Liver (tissue), 9 donors: Measurements from ENCODE around the gene CWC22. TPM values are rescaled to one million over a fixed set of nuclear protein-coding genes. Genes with fewer than 3 reads are reported as not detected.

Source experiments
- DNase-seq: peaks from one replicate; pipeline ENCODE4 v3.0.0-alpha.2; 2017; ENCODE audit warnings: low spot score
- H3K27ac ChIP-seq, 2 donors: one replicate each; pipeline ENCODE4 v1.7.0; 2013; ENCODE audit warnings: inconsistent platforms in 2 of 2, low read length in 2 of 2, control low read depth in 1 of 2, low read depth in 1 of 2, mild to moderate bottlenecking in 1 of 2
- H3K27me3 ChIP-seq, 4 donors: one replicate each; pipeline versions ENCODE4 v1.6.1 to v1.7.0; 2013; ENCODE audit warnings: low read length in 3 of 4, inconsistent platforms in 1 of 4, mild to moderate bottlenecking in 1 of 4, moderate library complexity in 1 of 4; ENCODE audit not compliant: control insufficient read depth in 4 of 4, insufficient read depth in 4 of 4
- H3K36me3 ChIP-seq, 4 donors: one replicate each; pipeline versions ENCODE4 v1.6.1 to v1.7.0; 2013; ENCODE audit warnings: low read length in 3 of 4, mild to moderate bottlenecking in 3 of 4, low read depth in 1 of 4, moderate library complexity in 1 of 4; ENCODE audit not compliant: control insufficient read depth in 4 of 4, insufficient read depth in 3 of 4
- H3K4me1 ChIP-seq, 4 donors: one replicate each; pipeline versions ENCODE4 v1.6.1 to v1.7.0; 2013; ENCODE audit warnings: low read length in 3 of 4, mild to moderate bottlenecking in 3 of 4, moderate library complexity in 1 of 4; ENCODE audit not compliant: control insufficient read depth in 4 of 4, insufficient read depth in 4 of 4
- H3K4me3 ChIP-seq, 3 donors: one replicate each; pipeline versions ENCODE4 v1.6.1 to v1.7.0; 2013; ENCODE audit warnings: low read length in 3 of 3, control low read depth in 1 of 3, low read depth in 1 of 3, mild to moderate bottlenecking in 1 of 3
- H3K9ac ChIP-seq, 2 donors: one replicate each; pipeline ENCODE4 v1.7.0; 2013; ENCODE audit warnings: low read length in 2 of 2, mild to moderate bottlenecking in 2 of 2, moderate library complexity in 2 of 2, control low read depth in 1 of 2, low read depth in 1 of 2
- H3K9me3 ChIP-seq, 4 donors: one replicate each; pipeline versions ENCODE4 v1.6.1 to v1.7.0; 2013; ENCODE audit warnings: low read length in 3 of 4; ENCODE audit not compliant: control insufficient read depth in 4 of 4
- EGR1 ChIP-seq, 2 donors: IDR thresholded peaks; 2 replicates each; pipeline ENCODE4 v1.6.1; 2016 to 2018; ENCODE audit warnings: antibody characterized with exemption in 2 of 2, low read depth in 2 of 2
- FOXA1 ChIP-seq: IDR thresholded peaks from 2 replicates; pipeline ENCODE4 v1.6.1; 2016; ENCODE audit warnings: antibody characterized with exemption
- GABPA ChIP-seq, 2 donors: IDR thresholded peaks in 1 of 2; conservative IDR thresholded peaks in 1 of 2; 2 replicates each; pipeline ENCODE4 v1.6.1; 2016; ENCODE audit warnings: antibody characterized with exemption in 2 of 2, mild to moderate bottlenecking in 1 of 2, moderate library complexity in 1 of 2
- HNF4A ChIP-seq, 2 donors: conservative IDR thresholded peaks; 2 replicates each; pipeline ENCODE4 v1.6.1; 2016; ENCODE audit warnings: antibody characterized with exemption in 2 of 2, mild to moderate bottlenecking in 2 of 2
- HNF4G ChIP-seq: IDR thresholded peaks from 2 replicates; pipeline ENCODE4 v1.6.1; 2016; ENCODE audit warnings: antibody characterized with exemption
- JUND ChIP-seq, 2 donors: IDR thresholded peaks; 2 replicates each; pipeline ENCODE4 v1.6.1; 2016; ENCODE audit warnings: antibody characterized with exemption in 2 of 2
- RXRA ChIP-seq, 2 donors: IDR thresholded peaks; 2 replicates each; pipeline ENCODE4 v1.6.1; 2017 to 2018; ENCODE audit warnings: antibody characterized with exemption in 2 of 2, mild to moderate bottlenecking in 1 of 2
- SP1 ChIP-seq: IDR thresholded peaks from 2 replicates; pipeline ENCODE4 v1.6.1; 2018; ENCODE audit warnings: antibody characterized with exemption, mild to moderate bottlenecking
- TAF1 ChIP-seq: conservative IDR thresholded peaks from 2 replicates; pipeline ENCODE4 v1.6.1; 2016; ENCODE audit warnings: antibody characterized with exemption, mild to moderate bottlenecking
- YY1 ChIP-seq: IDR thresholded peaks from 2 replicates; pipeline ENCODE4 v1.6.1; 2016; ENCODE audit warnings: antibody characterized with exemption, mild to moderate bottlenecking
- WGBS: extraction: QIAGEN DNeasy Blood & Tissue Kit; methylation state at CpG from one replicate; pipeline ENCODE4 v1.1.7; 2013; 5-methylcytosine and 5-hydroxymethylcytosine counted together
- polyA plus RNA-seq, 2 donors: library from polyadenylated mRNA; stranded (reverse) in 1 of 2; unstranded in 1 of 2; fragments of 200-250 nt in 1 of 2; fragments of >200 nt in 1 of 2; fragmentation: Nextera tagmentation in 1 of 2; extraction: Ambion mirVana in 1 of 2; gene quantifications; one replicate each; pipeline versions ENCODE4 v1.2.1 to v1.2.3, GENCODE V29; 2013 to 2015
- total RNA-seq, 2 donors: library from RNA; depleted of rRNA; stranded (reverse); fragments of >200 nt; gene quantifications; one replicate each; pipeline ENCODE4 v1.2.3, GENCODE V29; 2014
- TF ChIP-seq, protein P1 (sequence below): IDR thresholded peaks from 2 replicates; pipeline ENCODE4 v1.6.1; 2016; ENCODE audit warnings: antibody characterized with exemption
- TF ChIP-seq, protein P2 (sequence below): IDR thresholded peaks from 2 replicates; pipeline ENCODE4 v1.6.1; 2016; ENCODE audit warnings: antibody characterized with exemption, mild to moderate bottlenecking
- TF ChIP-seq, protein P3 (sequence below): IDR thresholded peaks from 2 replicates; pipeline ENCODE4 v1.6.1; 2016; ENCODE audit warnings: antibody characterized with exemption
- TF ChIP-seq, protein P4 (sequence below): fragments of 150-350 bp; IDR thresholded peaks from 2 replicates; pipeline ENCODE4 v1.5.1; 2017; ENCODE audit warnings: improper control_type of control experiment, low read depth, low read length; ENCODE audit not compliant: missing input control
- TF ChIP-seq, protein P5 (sequence below): IDR thresholded peaks from 2 replicates; pipeline ENCODE4 v1.6.1; 2016; ENCODE audit warnings: antibody characterized with exemption
- donor health status: healthy.
- donor health status: healthy.
- donor health status: healthy.
- donor health status: healthy.
- donor health status: healthy.

CWC22 gene
- total and polyA plus RNA-seq, 4 donors = 4.4 to 12.0 (median 7.7) TPM

DNA sequence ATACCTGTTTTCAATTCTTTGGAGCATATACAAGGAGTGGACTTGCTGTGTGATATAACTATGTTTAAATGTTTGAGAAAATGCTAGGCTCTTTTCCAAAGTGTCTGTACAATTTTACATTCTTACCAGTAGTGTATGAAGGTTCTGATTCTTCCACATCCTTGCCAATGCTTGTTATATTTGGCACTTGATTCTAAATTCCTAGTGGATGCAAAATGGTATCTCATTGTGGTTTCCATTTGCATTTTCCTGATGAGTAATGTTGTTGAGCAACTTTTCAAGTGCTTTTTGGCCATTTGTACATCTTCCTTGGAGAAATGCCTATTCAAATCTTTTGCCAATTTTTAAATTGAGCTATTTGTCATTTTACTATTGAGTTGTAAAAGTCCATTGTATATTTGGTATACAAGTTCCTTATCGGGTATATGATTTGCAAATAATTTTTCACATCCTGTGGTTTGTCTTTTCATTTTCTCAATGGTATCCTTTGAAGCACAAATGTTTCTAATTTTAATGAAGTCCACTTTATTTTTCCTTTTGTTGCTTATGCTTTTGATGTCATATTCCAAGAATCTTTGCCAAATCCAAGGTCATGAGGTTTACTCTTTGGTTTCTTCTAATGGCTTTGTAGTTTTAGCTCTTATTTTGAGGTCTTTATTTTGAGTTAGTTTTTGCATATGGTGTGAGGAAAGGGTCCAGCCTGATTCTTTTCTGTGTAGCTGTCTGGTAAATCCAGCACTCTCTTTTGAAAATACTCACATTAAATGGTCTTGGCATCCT, 33.2 kb upstream of the CWC22 start:
- Histone ChIP-seq H3K27ac (no peak overlapping the region), H3K36me3 (no peaks in the 10 kb centered on the region), H3K4me3 (no peak overlapping the region), H3K9ac (no peak overlapping the region), H3K9me3 (no peaks in the 10 kb centered on the region), H3K27me3 (peaks cover 0 to 4% (median 0%) of the 10 kb centered on the region in 4 donors), H3K4me1 (no peaks in the 10 kb centered on the region)
- DNase-seq = no peak
- TF ChIP-seq, protein P1, sequence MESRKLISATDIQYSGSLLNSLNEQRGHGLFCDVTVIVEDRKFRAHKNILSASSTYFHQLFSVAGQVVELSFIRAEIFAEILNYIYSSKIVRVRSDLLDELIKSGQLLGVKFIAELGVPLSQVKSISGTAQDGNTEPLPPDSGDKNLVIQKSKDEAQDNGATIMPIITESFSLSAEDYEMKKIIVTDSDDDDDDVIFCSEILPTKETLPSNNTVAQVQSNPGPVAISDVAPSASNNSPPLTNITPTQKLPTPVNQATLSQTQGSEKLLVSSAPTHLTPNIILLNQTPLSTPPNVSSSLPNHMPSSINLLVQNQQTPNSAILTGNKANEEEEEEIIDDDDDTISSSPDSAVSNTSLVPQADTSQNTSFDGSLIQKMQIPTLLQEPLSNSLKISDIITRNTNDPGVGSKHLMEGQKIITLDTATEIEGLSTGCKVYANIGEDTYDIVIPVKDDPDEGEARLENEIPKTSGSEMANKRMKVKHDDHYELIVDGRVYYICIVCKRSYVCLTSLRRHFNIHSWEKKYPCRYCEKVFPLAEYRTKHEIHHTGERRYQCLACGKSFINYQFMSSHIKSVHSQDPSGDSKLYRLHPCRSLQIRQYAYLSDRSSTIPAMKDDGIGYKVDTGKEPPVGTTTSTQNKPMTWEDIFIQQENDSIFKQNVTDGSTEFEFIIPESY = no peak
- no peak for TF ChIP-seq SP1
- TF ChIP-seq RXRA (IDR thresholded peaks at IDR 0.05) = no peak
- no peak for TF ChIP-seq TAF1
- TF ChIP-seq, protein P2, sequence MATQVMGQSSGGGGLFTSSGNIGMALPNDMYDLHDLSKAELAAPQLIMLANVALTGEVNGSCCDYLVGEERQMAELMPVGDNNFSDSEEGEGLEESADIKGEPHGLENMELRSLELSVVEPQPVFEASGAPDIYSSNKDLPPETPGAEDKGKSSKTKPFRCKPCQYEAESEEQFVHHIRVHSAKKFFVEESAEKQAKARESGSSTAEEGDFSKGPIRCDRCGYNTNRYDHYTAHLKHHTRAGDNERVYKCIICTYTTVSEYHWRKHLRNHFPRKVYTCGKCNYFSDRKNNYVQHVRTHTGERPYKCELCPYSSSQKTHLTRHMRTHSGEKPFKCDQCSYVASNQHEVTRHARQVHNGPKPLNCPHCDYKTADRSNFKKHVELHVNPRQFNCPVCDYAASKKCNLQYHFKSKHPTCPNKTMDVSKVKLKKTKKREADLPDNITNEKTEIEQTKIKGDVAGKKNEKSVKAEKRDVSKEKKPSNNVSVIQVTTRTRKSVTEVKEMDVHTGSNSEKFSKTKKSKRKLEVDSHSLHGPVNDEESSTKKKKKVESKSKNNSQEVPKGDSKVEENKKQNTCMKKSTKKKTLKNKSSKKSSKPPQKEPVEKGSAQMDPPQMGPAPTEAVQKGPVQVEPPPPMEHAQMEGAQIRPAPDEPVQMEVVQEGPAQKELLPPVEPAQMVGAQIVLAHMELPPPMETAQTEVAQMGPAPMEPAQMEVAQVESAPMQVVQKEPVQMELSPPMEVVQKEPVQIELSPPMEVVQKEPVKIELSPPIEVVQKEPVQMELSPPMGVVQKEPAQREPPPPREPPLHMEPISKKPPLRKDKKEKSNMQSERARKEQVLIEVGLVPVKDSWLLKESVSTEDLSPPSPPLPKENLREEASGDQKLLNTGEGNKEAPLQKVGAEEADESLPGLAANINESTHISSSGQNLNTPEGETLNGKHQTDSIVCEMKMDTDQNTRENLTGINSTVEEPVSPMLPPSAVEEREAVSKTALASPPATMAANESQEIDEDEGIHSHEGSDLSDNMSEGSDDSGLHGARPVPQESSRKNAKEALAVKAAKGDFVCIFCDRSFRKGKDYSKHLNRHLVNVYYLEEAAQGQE = no peak
- TF ChIP-seq EGR1 (IDR thresholded peaks at IDR 0.05; ENCODE audit: low read depth in 2 of 2) = no peak
- TF ChIP-seq HNF4A (conservative IDR thresholded peaks at IDR 0.05) = no peak
- TF ChIP-seq, protein P3, sequence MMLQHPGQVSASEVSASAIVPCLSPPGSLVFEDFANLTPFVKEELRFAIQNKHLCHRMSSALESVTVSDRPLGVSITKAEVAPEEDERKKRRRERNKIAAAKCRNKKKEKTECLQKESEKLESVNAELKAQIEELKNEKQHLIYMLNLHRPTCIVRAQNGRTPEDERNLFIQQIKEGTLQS = no peak
- TF ChIP-seq FOXA1 = no peak
- no peak for TF ChIP-seq YY1
- TF ChIP-seq, protein P4, sequence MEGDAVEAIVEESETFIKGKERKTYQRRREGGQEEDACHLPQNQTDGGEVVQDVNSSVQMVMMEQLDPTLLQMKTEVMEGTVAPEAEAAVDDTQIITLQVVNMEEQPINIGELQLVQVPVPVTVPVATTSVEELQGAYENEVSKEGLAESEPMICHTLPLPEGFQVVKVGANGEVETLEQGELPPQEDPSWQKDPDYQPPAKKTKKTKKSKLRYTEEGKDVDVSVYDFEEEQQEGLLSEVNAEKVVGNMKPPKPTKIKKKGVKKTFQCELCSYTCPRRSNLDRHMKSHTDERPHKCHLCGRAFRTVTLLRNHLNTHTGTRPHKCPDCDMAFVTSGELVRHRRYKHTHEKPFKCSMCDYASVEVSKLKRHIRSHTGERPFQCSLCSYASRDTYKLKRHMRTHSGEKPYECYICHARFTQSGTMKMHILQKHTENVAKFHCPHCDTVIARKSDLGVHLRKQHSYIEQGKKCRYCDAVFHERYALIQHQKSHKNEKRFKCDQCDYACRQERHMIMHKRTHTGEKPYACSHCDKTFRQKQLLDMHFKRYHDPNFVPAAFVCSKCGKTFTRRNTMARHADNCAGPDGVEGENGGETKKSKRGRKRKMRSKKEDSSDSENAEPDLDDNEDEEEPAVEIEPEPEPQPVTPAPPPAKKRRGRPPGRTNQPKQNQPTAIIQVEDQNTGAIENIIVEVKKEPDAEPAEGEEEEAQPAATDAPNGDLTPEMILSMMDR = no peak
- no peak for TF ChIP-seq HNF4G
- WGBS = 83% methylated on average over 1 of the region's 1 CpG

DNA sequence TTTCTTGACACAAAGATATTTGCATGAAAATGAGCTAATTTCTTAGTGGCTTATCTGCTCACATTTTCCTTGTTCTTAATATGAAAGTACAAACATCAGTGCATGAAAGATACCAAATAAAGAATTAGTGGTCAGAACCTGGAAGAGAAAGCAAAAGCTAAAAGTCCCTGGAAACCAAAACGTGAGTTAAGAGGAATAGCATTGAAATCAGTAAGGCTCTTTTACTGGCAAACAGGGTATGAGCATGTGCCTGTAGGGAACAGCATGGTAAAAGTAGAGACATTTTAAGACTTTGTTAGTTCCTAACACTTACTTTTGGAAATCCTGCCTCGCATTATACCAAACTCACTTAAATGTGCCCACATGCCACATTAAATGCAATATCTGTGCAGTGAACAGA, 31.9 kb upstream of the CWC22 start:
- Histone ChIP-seq H3K27me3 (peaks cover 0 to 3% (median 0%) of the 10 kb centered on the region in 4 donors), H3K27ac (no peak overlapping the region), H3K9me3 (no peaks in the 10 kb centered on the region), H3K36me3 (no peaks in the 10 kb centered on the region), H3K9ac (no peak overlapping the region), H3K4me1 (no peaks in the 10 kb centered on the region), H3K4me3 (no peak overlapping the region)
- DNase-seq = no peak
- TF ChIP-seq HNF4A (conservative IDR thresholded peaks at IDR 0.05) = no peak
- TF ChIP-seq, protein P4 = no peak
- TF ChIP-seq FOXA1 = no peak
- TF ChIP-seq, protein P5, sequence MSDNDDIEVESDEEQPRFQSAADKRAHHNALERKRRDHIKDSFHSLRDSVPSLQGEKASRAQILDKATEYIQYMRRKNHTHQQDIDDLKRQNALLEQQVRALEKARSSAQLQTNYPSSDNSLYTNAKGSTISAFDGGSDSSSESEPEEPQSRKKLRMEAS = no peak
- TF ChIP-seq GABPA (IDR thresholded peaks at IDR 0.05 in 1 of 2, conservative IDR thresholded peaks at IDR 0.05 in 1 of 2) = no peak
- TF ChIP-seq RXRA (IDR thresholded peaks at IDR 0.05) = no peak
- no peak for TF ChIP-seq YY1
- no peak for TF ChIP-seq EGR1 (IDR thresholded peaks at IDR 0.05; ENCODE audit: low read depth in 2 of 2)
- TF ChIP-seq SP1 = no peak
- no peak for TF ChIP-seq JUND (IDR thresholded peaks at IDR 0.05)
- WGBS = 66% methylated on average over 2 of the region's 2 CpGs
